ENCODE measurements around the gene SNCB.

GRCh38 chr5:176653401-176654385 lies 23.4 kb upstream of the SNCB start:
- TF ChIP-seq POLR2A (IDR thresholded peaks at IDR 0.05) (no peak), CTCF (IDR thresholded peaks at IDR 0.05) (no peak)
